ENCODE measurements around the gene ZNF669.

Gene ZNF669

GRCh38 chr1:247078258-247079140 is 25.7 kb downstream of the ZNF669 start, which contains the start of gene ZNF670:
Gene ZNF670, minus strand, starts transcription at chr1:247078811. Its CDS starts 215 bp downstream, at chr1:247078596.
- in situ Hi-C loops (cut with MboI; ENCODE audit: low pct_unique_long_range_greater_than_20kb, low sequenced_read_pairs): no loop called here
- DNase-seq: peak; percentile 96

GRCh38 chr1:247077876-247078257 is 26.3 kb downstream of the ZNF669 start:
- DNase-seq: peak; percentile 61
- in situ Hi-C loops (cut with MboI; ENCODE audit: low pct_unique_long_range_greater_than_20kb, low sequenced_read_pairs): no loop called here

GRCh38 chr1:247077213-247077612 is 26.9 kb downstream of the ZNF669 start:
- in situ Hi-C loops (cut with MboI; ENCODE audit: low pct_unique_long_range_greater_than_20kb, low sequenced_read_pairs): no loop called here
- peak; percentile 30 for DNase-seq

- DNase-seq: no peak
- in situ Hi-C loops (cut with MboI; ENCODE audit: low pct_unique_long_range_greater_than_20kb, low sequenced_read_pairs): no loop called here
These were observed 33.5 kb downstream of the ZNF669 start for GRCh38 chr1:247070645-247071044.

GRCh38 chr1:247064304-247064703 is 39.9 kb downstream of the ZNF669 start:
- no peak for DNase-seq
- in situ Hi-C loops (cut with MboI; ENCODE audit: low pct_unique_long_range_greater_than_20kb, low sequenced_read_pairs): no loop called here

- in situ Hi-C loops (cut with MboI; ENCODE audit: low pct_unique_long_range_greater_than_20kb, low sequenced_read_pairs): no loop called here
- DNase-seq: no peak
These were observed 43.4 kb downstream of the ZNF669 start for GRCh38 chr1:247060771-247061170.

GRCh38 chr1:247056071-247056470 is 48.1 kb downstream of the ZNF669 start:
- in situ Hi-C loops (cut with MboI; ENCODE audit: low pct_unique_long_range_greater_than_20kb, low sequenced_read_pairs): no loop called here
- no peak for DNase-seq

GRCh38 chr1:247054992-247055415 is 49.2 kb downstream of the ZNF669 start:
- DNase-seq: peak; percentile 31
- in situ Hi-C loops (cut with MboI; ENCODE audit: low pct_unique_long_range_greater_than_20kb, low sequenced_read_pairs): no loop called here
